Astrocyte (in vitro differentiated cells and primary cell): ENCODE results near the gene PIK3R6. TPM values are rescaled to one million over a fixed set of nuclear protein-coding genes. Genes with fewer than 3 reads are reported as not detected.

ENCODE experiments used
- DNase-seq: peaks from one replicate; pipeline ENCODE4 v3.0.0-alpha.2; 2010; ENCODE audit warnings: low read depth
- FAIRE-seq: peaks from 2 replicates; lab custom pipeline; 2011; peaks lifted over from hg19 to GRCh38; lab: Jason Lieb, UNC
- H2AFZ ChIP-seq: 2 replicates; pipeline ENCODE4 v1.6.0; 2012; ENCODE audit warnings: low read depth, low read length, inconsistent platforms
- H3K27ac ChIP-seq: 2 replicates; pipeline ENCODE4 v1.5.1; 2011; ENCODE audit warnings: low read depth, low read length, inconsistent platforms
- H3K27me3 ChIP-seq: 2 replicates; pipeline ENCODE4 v1.6.0; 2011; ENCODE audit warnings: low read length, inconsistent platforms; ENCODE audit not compliant: insufficient read depth
- H3K36me3 ChIP-seq: 2 replicates; pipeline ENCODE4 v1.5.1; 2011; ENCODE audit warnings: low read length, inconsistent platforms; ENCODE audit not compliant: insufficient read depth
- H3K4me1 ChIP-seq: 2 replicates; pipeline ENCODE4 v1.5.1; 2011; ENCODE audit warnings: low read length, inconsistent platforms; ENCODE audit not compliant: insufficient read depth
- H3K4me2 ChIP-seq: 2 replicates; pipeline ENCODE4 v1.6.0; 2012; ENCODE audit warnings: low read length, inconsistent platforms
- H3K4me3 ChIP-seq: 2 replicates; pipeline ENCODE4 v1.5.1; 2011; ENCODE audit warnings: low read depth, mild to moderate bottlenecking, low read length, inconsistent platforms; ENCODE audit not compliant: insufficient read depth
- H3K79me2 ChIP-seq: 2 replicates; pipeline ENCODE4 v1.6.0; 2012; ENCODE audit warnings: mild to moderate bottlenecking, low read length, inconsistent platforms; ENCODE audit not compliant: insufficient read depth
- H3K9ac ChIP-seq: 2 replicates; pipeline ENCODE4 v1.6.0; 2012; ENCODE audit warnings: mild to moderate bottlenecking, low read length, inconsistent platforms
- H3K9me3 ChIP-seq: 2 replicates; pipeline ENCODE4 v1.5.1; 2012; ENCODE audit warnings: low read depth, mild to moderate bottlenecking, low read length, inconsistent platforms; ENCODE audit not compliant: insufficient read depth
- H4K20me1 ChIP-seq: 2 replicates; pipeline ENCODE4 v1.6.0; 2012; ENCODE audit warnings: low read length, inconsistent platforms; ENCODE audit not compliant: insufficient read depth
- H3K27ac Mint-ChIP-seq: one replicate; pipeline ENCODE4 v1.8.0; 2021; ENCODE audit warnings: mild to moderate bottlenecking, mixed read lengths; ENCODE audit not compliant: unreplicated experiment
- H3K27me3 Mint-ChIP-seq: one replicate; pipeline ENCODE4 v1.8.0; 2021; ENCODE audit warnings: low read depth, mixed read lengths; ENCODE audit not compliant: unreplicated experiment
- H3K36me3 Mint-ChIP-seq: one replicate; pipeline ENCODE4 v1.8.0; 2021; ENCODE audit warnings: low read depth, mixed read lengths; ENCODE audit not compliant: unreplicated experiment
- H3K4me1 Mint-ChIP-seq: one replicate; pipeline ENCODE4 v1.8.0; 2021; ENCODE audit warnings: low read depth, mixed read lengths; ENCODE audit not compliant: unreplicated experiment
- H3K4me3 Mint-ChIP-seq: one replicate; pipeline ENCODE4 v1.8.0; 2021; ENCODE audit warnings: mild to moderate bottlenecking, moderate library complexity, mixed read lengths; ENCODE audit not compliant: unreplicated experiment
- H3K9me3 Mint-ChIP-seq: one replicate; pipeline ENCODE4 v1.8.0; 2021; ENCODE audit warnings: mild to moderate bottlenecking, mixed read lengths; ENCODE audit not compliant: unreplicated experiment
- CTCF ChIP-seq: IDR thresholded peaks from 2 replicates; pipeline ENCODE4 v1.5.1; 2011; ENCODE audit warnings: low read depth, mild to moderate bottlenecking, inconsistent platforms, low read length, moderate library complexity; ENCODE audit not compliant: insufficient read depth
- EZH2 ChIP-seq: IDR thresholded peaks from 2 replicates; pipeline ENCODE4 v1.6.1; 2012; ENCODE audit warnings: mild to moderate bottlenecking, low read length, inconsistent platforms; ENCODE audit not compliant: insufficient read depth
- total RNA-seq: library from RNA; stranded (reverse); gene quantifications from 2 replicates; pipeline ENCODE4 v1.2.1, GENCODE V29; 2021

Gene PIK3R6
- total RNA-seq, 1 donor from 2014 or later = not detected

GRCh38 chr17:8896641-8897635 is 29.5 kb upstream of the PIK3R6 start:
- no peak for FAIRE-seq
- Histone ChIP-seq H3K4me1 (peaks cover 3% of the 10 kb centered on the region), H3K79me2 (no peaks in the 10 kb centered on the region), H3K27ac (no peak overlapping the region), H3K4me2 (no peak overlapping the region), H3K4me3 (no peak overlapping the region), H2AFZ (no peak overlapping the region), H3K9ac (no peak overlapping the region), H4K20me1 (no peaks in the 10 kb centered on the region), H3K9me3 (no peaks in the 10 kb centered on the region), H3K36me3 (no peaks in the 10 kb centered on the region), H3K27me3 (peaks cover 11% of the 10 kb centered on the region)
- TF ChIP-seq CTCF = no peak
- TF ChIP-seq EZH2 = no peak
- Mint-ChIP-seq H3K27me3 (peaks cover 30% of the 10 kb centered on the region), H3K4me1 (peaks cover 4% of the 10 kb centered on the region), H3K27ac (no peak overlapping the region), H3K36me3 (no peaks in the 10 kb centered on the region), H3K4me3 (no peak overlapping the region), H3K9me3 (no peaks in the 10 kb centered on the region)
- DNase-seq = no peak

- Histone ChIP-seq H4K20me1 (no peaks in the 10 kb centered on the region), H3K36me3 (no peaks in the 10 kb centered on the region), H3K4me3 (no peak overlapping the region), H2AFZ (no peak overlapping the region), H3K27me3 (peaks cover 10% of the 10 kb centered on the region), H3K4me1 (peaks cover 3% of the 10 kb centered on the region), H3K79me2 (no peaks in the 10 kb centered on the region), H3K4me2 (no peak overlapping the region), H3K9me3 (no peaks in the 10 kb centered on the region), H3K27ac (no peak overlapping the region), H3K9ac (no peak overlapping the region)
- TF ChIP-seq CTCF (no peak), EZH2 (no peak)
- Mint-ChIP-seq H3K27ac (no peak overlapping the region), H3K9me3 (no peaks in the 10 kb centered on the region), H3K27me3 (peaks cover 30% of the 10 kb centered on the region), H3K4me1 (peaks cover 4% of the 10 kb centered on the region), H3K36me3 (no peaks in the 10 kb centered on the region), H3K4me3 (no peak overlapping the region)
- FAIRE-seq (no peak), DNase-seq (no peak)
These were observed 28.6 kb upstream of the PIK3R6 start for GRCh38 chr17:8896087-8896486.
